SK-N-SH (cell line): ENCODE results near the gene MLC1. TPM values are rescaled to one million over a fixed set of nuclear protein-coding genes. Genes with fewer than 3 reads are reported as not detected.

Experiments
- CTCF ChIA-PET: fragments of 300-600, 350-600 bp; formaldehyde crosslinking; extraction: SDS; loops from one replicate; lab custom pipeline; 2021; lab: Yijun Ruan, JAX
- POLR2A ChIA-PET: fragments of 350-600 bp; sonication (Branson Sonifier 250); formaldehyde crosslinking; extraction: SDS; loops from one replicate; lab custom pipeline; 2020; ENCODE audit warnings: antibody characterized with exemption, inconsistent platforms; lab: Yijun Ruan, JAX
- DNase-seq: peaks from one replicate; pipeline ENCODE4 v3.0.0; 2012
- H2AFZ ChIP-seq: fragments of 200-600 bp; sonication (generic); 2 replicates; pipeline ENCODE4 v1.8.1; 2016; ENCODE audit warnings: antibody characterized with exemption, mild to moderate bottlenecking, low read depth
- H3F3A ChIP-seq: fragments of 200-600 bp; sonication (generic); replicated peaks from 2 replicates; pipeline ENCODE3; 2016; ENCODE audit warnings: antibody characterized with exemption, mild to moderate bottlenecking; ENCODE audit not compliant: insufficient read depth
- H3K27ac ChIP-seq, 2 experiments: fragments of 200-500 bp in 1 of 2; fragments of 200-600 bp in 1 of 2; sonication (Bioruptor generic) in 1 of 2; sonication (generic), shearing (Covaris generic) in 1 of 2; 2 replicates each; pipeline versions ENCODE4 v1.5.1 to v1.6.1; 2014 to 2016; ENCODE audit warnings: low read depth in 2 of 2, inconsistent platforms in 1 of 2, low read length in 1 of 2, mild to moderate bottlenecking in 1 of 2, mixed read lengths in 1 of 2
- H3K27me3 ChIP-seq: fragments of 200-600 bp; sonication (generic), shearing (Covaris generic); 2 replicates; pipeline ENCODE4 v1.6.1; 2016; ENCODE audit warnings: mixed run types; ENCODE audit not compliant: insufficient read depth
- H3K36me3 ChIP-seq, 2 experiments: fragments of 200-500 bp in 1 of 2; fragments of 200-600 bp in 1 of 2; sonication (Bioruptor generic) in 1 of 2; sonication (generic) in 1 of 2; replicated peaks in 1 of 2; 2 replicates each; pipeline versions ENCODE3 to v1.5.1; 2014 to 2016; ENCODE audit warnings: low read length in 1 of 2, mild to moderate bottlenecking in 1 of 2; ENCODE audit not compliant: insufficient read depth in 2 of 2, control insufficient read depth in 1 of 2
- H3K4me1 ChIP-seq, 2 experiments: fragments of 200-500 bp in 1 of 2; fragments of 200-600 bp in 1 of 2; sonication (Bioruptor generic) in 1 of 2; sonication (generic), shearing (Covaris generic) in 1 of 2; 2 replicates each; pipeline versions ENCODE4 v1.5.1 to v1.6.1; 2014 to 2016; ENCODE audit warnings: low read depth in 1 of 2, low read length in 1 of 2, mixed run types in 1 of 2; ENCODE audit not compliant: insufficient read depth in 2 of 2, control insufficient read depth in 1 of 2
- H3K4me2 ChIP-seq: fragments of 200-600 bp; sonication (generic), shearing (Covaris generic); 2 replicates; pipeline ENCODE4 v1.6.1; 2017; ENCODE audit warnings: mixed run types
- H3K4me3 ChIP-seq, 2 experiments: fragments of 200-500 bp in 1 of 2; fragments of 200-600 bp in 1 of 2; sonication (Bioruptor generic) in 1 of 2; sonication (generic), shearing (Covaris generic) in 1 of 2; 2 replicates each; pipeline versions ENCODE4 v1.5.1 to v1.8.1; 2014 to 2016; ENCODE audit warnings: low read depth in 2 of 2, inconsistent platforms in 1 of 2, low read length in 1 of 2, mild to moderate bottlenecking in 1 of 2, mixed read lengths in 1 of 2, moderate library complexity in 1 of 2
- H3K79me2 ChIP-seq: fragments of 200-600 bp; sonication (generic); 2 replicates; pipeline ENCODE4 v1.8.1; 2017; ENCODE audit warnings: mild to moderate bottlenecking; ENCODE audit not compliant: insufficient read depth
- H3K9ac ChIP-seq: fragments of 200-600 bp; sonication (generic); 2 replicates; pipeline ENCODE4 v1.6.1; 2017; ENCODE audit warnings: mixed run types
- H3K9me2 ChIP-seq: fragments of 200-600 bp; sonication (generic); 2 replicates; pipeline ENCODE4 v1.6.1; 2017; ENCODE audit warnings: mixed run types
- H3K9me3 ChIP-seq: fragments of 200-600 bp; sonication (generic); 2 replicates; pipeline ENCODE4 v1.6.1; 2017; ENCODE audit warnings: mixed run types, mild to moderate bottlenecking, moderate library complexity
- H4K20me1 ChIP-seq: fragments of 200-600 bp; sonication (generic); 2 replicates; pipeline ENCODE4 v1.6.1; 2017; ENCODE audit warnings: mild to moderate bottlenecking, mixed run types; ENCODE audit not compliant: insufficient read depth
- CTCF ChIP-seq: fragments of 200-600 bp; sonication (generic); IDR thresholded peaks from 2 replicates; pipeline ENCODE4 v1.6.1; 2017; ENCODE audit warnings: antibody characterized with exemption, mild to moderate bottlenecking, moderate library complexity
- EP300 ChIP-seq, 2 experiments: IDR thresholded peaks; 2 replicates each; pipeline versions ENCODE4 v1.4.0 to v1.6.1; 2012; ENCODE audit warnings: borderline replicate concordance in 1 of 2, low read depth in 1 of 2, low read length in 1 of 2
- EZH2phosphoT487 ChIP-seq: fragments of 200-600 bp; sonication (generic); IDR thresholded peaks from 2 replicates; pipeline ENCODE4 v1.6.1; 2017; ENCODE audit warnings: low read depth, mixed run types, mild to moderate bottlenecking, antibody characterized with exemption, moderate library complexity, borderline replicate concordance
- FOSL2 ChIP-seq: IDR thresholded peaks from 2 replicates; pipeline ENCODE4 v1.4.0; 2012; ENCODE audit warnings: low read depth, mild to moderate bottlenecking, moderate library complexity, borderline replicate concordance
- FOXJ3 ChIP-seq: sonication (generic); formaldehyde crosslinking; IDR thresholded peaks from 2 replicates; pipeline ENCODE4 v1.5.1; 2020; ENCODE audit warnings: mild to moderate bottlenecking, missing genetic modification reagents
- GATA2 ChIP-seq: sonication (generic); formaldehyde crosslinking; IDR thresholded peaks from 2 replicates; pipeline ENCODE4 v1.5.0; 2020; ENCODE audit warnings: mild to moderate bottlenecking, missing genetic modification reagents
- IRF3 ChIP-seq: fragments of 150-350 bp; IDR thresholded peaks from 2 replicates; pipeline ENCODE4 v1.6.1; 2016; ENCODE audit warnings: mild to moderate bottlenecking, low read depth, low read length
- MAX ChIP-seq: IDR thresholded peaks from 2 replicates; pipeline ENCODE4 v1.4.0; 2012; ENCODE audit warnings: low read depth
- MXI1 ChIP-seq: IDR thresholded peaks from 2 replicates; pipeline ENCODE4 v1.6.1; 2012; ENCODE audit warnings: mild to moderate bottlenecking, low read depth, low read length, improper control_type of control experiment
- NFIC ChIP-seq: IDR thresholded peaks from 2 replicates; pipeline ENCODE4 v1.4.0; 2012; ENCODE audit warnings: borderline replicate concordance
- PBX3 ChIP-seq: IDR thresholded peaks from 2 replicates; pipeline ENCODE4; 2012
- POLR2AphosphoS5 ChIP-seq: IDR thresholded peaks from 2 replicates; pipeline ENCODE4 v1.6.1; 2012; ENCODE audit warnings: low read depth, low read length
- RAD21 ChIP-seq: IDR thresholded peaks from 2 replicates; pipeline ENCODE4 v1.6.1; 2012; ENCODE audit warnings: mild to moderate bottlenecking, low read length
- REST ChIP-seq: IDR thresholded peaks from 2 replicates; pipeline ENCODE4 v1.6.1; 2012; ENCODE audit warnings: mild to moderate bottlenecking, low read depth, low read length, moderate library complexity
- RFX5 ChIP-seq: IDR thresholded peaks from 2 replicates; pipeline ENCODE4 v1.6.1; 2012; ENCODE audit warnings: mild to moderate bottlenecking, improper control_type of control experiment, low read length
- RXRA ChIP-seq: IDR thresholded peaks from 2 replicates; pipeline ENCODE4 v1.4.0; 2012; ENCODE audit warnings: low read depth, mild to moderate bottlenecking, borderline replicate concordance
- SIN3A ChIP-seq: IDR thresholded peaks from 2 replicates; pipeline ENCODE4 v1.6.1; 2012; ENCODE audit warnings: low read depth, mild to moderate bottlenecking, low read length, moderate library complexity, borderline replicate concordance
- TCF12 ChIP-seq: IDR thresholded peaks from 2 replicates; pipeline ENCODE4 v1.4.0; 2012
- TEAD4 ChIP-seq: IDR thresholded peaks from 2 replicates; pipeline ENCODE4 v1.4.0; 2012; ENCODE audit warnings: mild to moderate bottlenecking, borderline replicate concordance; ENCODE audit not compliant: insufficient read depth
- YY1 ChIP-seq: IDR thresholded peaks from 2 replicates; pipeline ENCODE4 v1.4.0; 2012; ENCODE audit warnings: low read depth, mild to moderate bottlenecking
- WGBS: methylation state at CpG from one replicate; pipeline ENCODE4 v1.1.6; 2017; ENCODE audit warnings: low lambda C conversion rate; 5-methylcytosine and 5-hydroxymethylcytosine counted together
- polyA plus RNA-seq, 3 experiments: library from polyadenylated mRNA; depleted of rRNA; stranded (reverse); fragments of >200 nt; gene quantifications; 2 replicates each; pipeline ENCODE4 v1.2.3, GENCODE V29; 2012

The MLC1 gene
- polyA plus RNA-seq, 1 of the 3 experiments (the other 2 are of a cell fraction): not detected

GRCh38 chr22:50014053-50014501 is 71.1 kb downstream of the MLC1 start:
- no peak for TF ChIP-seq RXRA
- TF ChIP-seq YY1: no peak
- no peak for TF ChIP-seq NFIC
- no peak for TF ChIP-seq TEAD4
- no peak for TF ChIP-seq FOSL2
- no peak for TF ChIP-seq REST
- no peak for TF ChIP-seq MAX
- no peak for TF ChIP-seq SIN3A
- TF ChIP-seq GATA2: no peak
- TF ChIP-seq FOXJ3 (CRISPR knock-in tag): no peak
- no peak for TF ChIP-seq PBX3
- no peak for TF ChIP-seq RFX5
- no peak for TF ChIP-seq EZH2phosphoT487
- TF ChIP-seq POLR2AphosphoS5: no peak
- TF ChIP-seq TCF12: no peak
- TF ChIP-seq EP300 (IDR thresholded peaks at IDR 0.05; ENCODE audit: borderline replicate concordance in 1 of 2, low read depth in 1 of 2, low read length in 1 of 2): no peak
- no peak for TF ChIP-seq CTCF
- no peak for TF ChIP-seq RAD21
- no peak for TF ChIP-seq IRF3
- no peak for TF ChIP-seq MXI1
- H3K36me3 ChIP-seq: no peaks in the 10 kb centered on the region
- H3K27me3 ChIP-seq: peaks cover 76% of the 10 kb centered on the region
- H4K20me1 ChIP-seq: no peaks in the 10 kb centered on the region
- no peaks in the 10 kb centered on the region for H3K79me2 ChIP-seq
- no peaks in the 10 kb centered on the region for H3K4me1 ChIP-seq
- WGBS: 65% methylated on average over 6 of the region's 16 CpGs
- H3K9ac ChIP-seq: no peak overlapping the region
- DNase-seq: peak; percentile 55
- H3K4me2 ChIP-seq: no peak overlapping the region
- no peaks in the 10 kb centered on the region for H3K9me2 ChIP-seq
- POLR2A ChIA-PET: interaction anchor here (0.6 kb wide), 1 partner anchor 222 kb away, joined by 4 read pairs; no protein-coding TSS in a partner anchor
- no peak overlapping the region for H3K27ac ChIP-seq
- no peak overlapping the region for H3K4me3 ChIP-seq
- no peaks in the 10 kb centered on the region for H3F3A ChIP-seq
- CTCF ChIA-PET: interaction anchor here (1.0 to 3.8 kb wide), 2 partner anchors 16 to 84 kb away, joined by 5 to 20 read pairs; no protein-coding TSS in a partner anchor
- no peaks in the 10 kb centered on the region for H3K9me3 ChIP-seq
- no peak overlapping the region for H2AFZ ChIP-seq
